Keratinocyte (primary cell): ENCODE data around the gene SMIM22.

Experiments
- EZH2 ChIP-seq: IDR thresholded peaks from one replicate; pipeline ENCODE4 v1.6.1; 2012; ENCODE audit warnings: inconsistent platforms, mild to moderate bottlenecking, low read length, moderate library complexity
- TF ChIP-seq, protein P1 (sequence below), 3 experiments: IDR thresholded peaks in 1 of 3; conservative IDR thresholded peaks in 1 of 3; optimal IDR thresholded peaks in 1 of 3; 2 replicates in 2 of 3; 3 replicates in 1 of 3; pipeline versions ENCODE3 to v1.5.1; 2011; ENCODE audit warnings: low read length in 3 of 3, mild to moderate bottlenecking in 3 of 3, moderate library complexity in 2 of 3, control low read depth in 1 of 3, inconsistent platforms in 1 of 3; ENCODE audit not compliant: insufficient read depth in 2 of 3; ENCODE audit errors: extremely low read depth in 1 of 3

DNA sequence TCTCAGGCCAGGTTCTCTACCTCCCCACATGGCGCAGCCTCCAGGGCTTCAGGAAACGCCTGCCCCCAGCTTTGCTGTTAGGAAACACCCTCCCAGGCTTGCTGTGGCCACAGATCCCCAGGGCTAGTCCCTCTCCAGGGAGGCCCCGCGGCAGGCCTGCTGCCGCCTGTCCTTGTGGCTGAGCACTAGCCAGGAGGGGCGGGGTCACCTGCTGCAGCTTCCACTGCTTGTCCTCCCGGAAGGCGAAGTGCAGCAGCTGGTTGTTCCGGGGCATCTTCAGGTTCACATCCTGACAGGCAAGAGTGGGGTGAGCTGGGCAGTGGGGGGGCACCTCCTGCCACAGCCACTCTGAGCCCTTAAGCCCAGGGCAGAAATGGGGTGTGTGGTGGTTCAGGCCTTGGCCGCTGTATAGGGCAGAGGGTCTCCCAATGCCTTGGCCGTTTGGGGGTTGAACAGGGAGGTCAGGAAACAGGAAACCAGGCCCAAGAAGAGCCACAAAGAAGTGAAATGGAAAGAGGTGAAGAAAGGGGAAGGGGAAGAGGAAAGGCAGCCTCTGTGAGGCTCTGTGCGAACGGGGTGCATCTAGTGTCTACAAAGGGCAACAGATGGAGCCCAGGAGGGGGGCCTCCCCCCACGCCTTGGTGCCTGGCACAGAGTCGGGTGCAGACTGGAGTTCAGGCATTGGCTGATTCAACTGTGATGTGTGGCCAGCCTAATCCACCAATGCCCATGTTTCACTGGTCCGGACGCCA lies 5.3 kb downstream of the SMIM22 start:
- TF ChIP-seq, protein P1, sequence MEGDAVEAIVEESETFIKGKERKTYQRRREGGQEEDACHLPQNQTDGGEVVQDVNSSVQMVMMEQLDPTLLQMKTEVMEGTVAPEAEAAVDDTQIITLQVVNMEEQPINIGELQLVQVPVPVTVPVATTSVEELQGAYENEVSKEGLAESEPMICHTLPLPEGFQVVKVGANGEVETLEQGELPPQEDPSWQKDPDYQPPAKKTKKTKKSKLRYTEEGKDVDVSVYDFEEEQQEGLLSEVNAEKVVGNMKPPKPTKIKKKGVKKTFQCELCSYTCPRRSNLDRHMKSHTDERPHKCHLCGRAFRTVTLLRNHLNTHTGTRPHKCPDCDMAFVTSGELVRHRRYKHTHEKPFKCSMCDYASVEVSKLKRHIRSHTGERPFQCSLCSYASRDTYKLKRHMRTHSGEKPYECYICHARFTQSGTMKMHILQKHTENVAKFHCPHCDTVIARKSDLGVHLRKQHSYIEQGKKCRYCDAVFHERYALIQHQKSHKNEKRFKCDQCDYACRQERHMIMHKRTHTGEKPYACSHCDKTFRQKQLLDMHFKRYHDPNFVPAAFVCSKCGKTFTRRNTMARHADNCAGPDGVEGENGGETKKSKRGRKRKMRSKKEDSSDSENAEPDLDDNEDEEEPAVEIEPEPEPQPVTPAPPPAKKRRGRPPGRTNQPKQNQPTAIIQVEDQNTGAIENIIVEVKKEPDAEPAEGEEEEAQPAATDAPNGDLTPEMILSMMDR (optimal IDR thresholded peaks at IDR 0.05 in 1 of 3, IDR thresholded peaks at IDR 0.05 in 1 of 3, conservative IDR thresholded peaks at IDR 0.05 in 1 of 3; ENCODE audit: extremely low read depth in 1 of 3, insufficient read depth in 2 of 3, low read length in 3 of 3) = no peak
- no peak for TF ChIP-seq EZH2
